ENCODE measurements around the gene FADS6.

FADS6 gene

DNA sequence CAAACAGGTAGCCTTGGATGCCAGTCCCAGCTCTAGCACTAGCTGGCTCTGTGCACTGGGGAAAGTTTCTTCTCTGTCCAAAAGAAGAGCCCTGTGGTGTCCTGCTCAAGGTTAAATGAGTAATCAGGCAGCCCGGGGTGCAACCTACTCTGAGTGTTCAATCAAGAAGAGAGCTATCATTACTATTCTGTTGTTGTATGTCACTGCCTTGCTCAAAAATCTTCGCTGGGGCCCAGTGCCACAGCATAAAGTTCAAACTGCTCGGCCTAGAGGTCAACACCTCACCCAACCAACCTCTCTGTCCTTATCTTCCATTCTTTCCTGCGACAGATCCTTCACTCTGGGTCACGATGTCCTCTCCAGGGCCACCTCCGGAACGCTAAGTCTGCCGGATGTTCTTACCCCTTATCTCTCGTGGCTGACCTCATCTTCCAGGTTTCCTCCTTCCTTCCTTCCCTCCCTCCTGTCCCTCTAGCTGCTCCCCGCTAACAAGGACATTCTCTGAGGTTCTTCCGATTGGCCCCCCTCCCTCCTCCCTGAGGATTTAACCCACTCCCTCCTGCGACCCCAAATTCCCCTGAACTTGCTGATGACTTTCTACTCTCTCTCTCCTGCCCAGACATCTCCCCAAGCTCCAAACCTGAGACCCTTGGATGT, 25.1 kb downstream of the FADS6 start:
- DNase-seq (ENCODE audit: low spot score), result no peak

GRCh38 chr17:74866198-74866835, 27.1 kb downstream of the FADS6 start:
- DNase-seq (ENCODE audit: low spot score), result no peak

- no peak for DNase-seq (ENCODE audit: low spot score)
Measured at GRCh38 chr17:74865504-74866197, 27.8 kb downstream of the FADS6 start.

GRCh38 chr17:74864866-74865395, 28.5 kb downstream of the FADS6 start:
- DNase-seq (ENCODE audit: low spot score), result peak; percentile 86

DNA sequence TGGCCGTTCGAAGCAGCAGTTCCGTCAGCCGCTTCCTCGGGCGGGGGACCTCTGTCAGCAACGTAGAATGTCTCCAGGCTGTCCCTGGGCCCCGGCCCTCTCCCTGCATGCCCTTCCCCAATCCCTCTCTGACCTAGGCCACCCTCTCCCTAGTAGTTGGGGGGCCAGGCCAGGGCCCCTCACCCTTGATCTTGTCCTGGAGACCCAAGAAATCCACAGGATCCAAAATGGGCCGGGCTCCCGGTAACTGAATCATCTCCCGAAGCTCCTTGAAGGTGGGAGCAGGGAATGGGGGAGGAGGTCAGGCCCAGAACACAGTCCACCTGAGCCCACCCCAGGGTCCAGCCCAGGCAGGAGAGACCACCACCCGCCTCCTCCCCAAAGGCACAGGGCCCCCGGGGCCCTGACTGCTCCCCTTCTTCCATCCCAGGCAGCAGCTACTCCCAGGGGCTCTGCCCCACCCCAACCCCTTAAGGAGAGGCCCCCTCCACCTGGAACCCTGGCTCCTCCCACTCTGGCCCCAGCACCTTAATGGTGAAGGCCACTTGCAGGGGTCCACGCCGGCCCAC, 29.1 kb downstream of the FADS6 start:
- DNase-seq (ENCODE audit: low spot score), result no peak

- DNase-seq (ENCODE audit: low spot score), result no peak
Measured at GRCh38 chr17:74863420-74864296, 29.8 kb downstream of the FADS6 start.

GRCh38 chr17:74862919-74863318, 30.5 kb downstream of the FADS6 start:
- DNase-seq (ENCODE audit: low spot score), result no peak

- peak; percentile 75 for DNase-seq (ENCODE audit: low spot score)
Measured at GRCh38 chr17:74862108-74862901, 31.1 kb downstream of the FADS6 start.

GRCh38 chr17:74861662-74862107, 31.7 kb downstream of the FADS6 start:
- no peak for DNase-seq (ENCODE audit: low spot score)

DNA sequence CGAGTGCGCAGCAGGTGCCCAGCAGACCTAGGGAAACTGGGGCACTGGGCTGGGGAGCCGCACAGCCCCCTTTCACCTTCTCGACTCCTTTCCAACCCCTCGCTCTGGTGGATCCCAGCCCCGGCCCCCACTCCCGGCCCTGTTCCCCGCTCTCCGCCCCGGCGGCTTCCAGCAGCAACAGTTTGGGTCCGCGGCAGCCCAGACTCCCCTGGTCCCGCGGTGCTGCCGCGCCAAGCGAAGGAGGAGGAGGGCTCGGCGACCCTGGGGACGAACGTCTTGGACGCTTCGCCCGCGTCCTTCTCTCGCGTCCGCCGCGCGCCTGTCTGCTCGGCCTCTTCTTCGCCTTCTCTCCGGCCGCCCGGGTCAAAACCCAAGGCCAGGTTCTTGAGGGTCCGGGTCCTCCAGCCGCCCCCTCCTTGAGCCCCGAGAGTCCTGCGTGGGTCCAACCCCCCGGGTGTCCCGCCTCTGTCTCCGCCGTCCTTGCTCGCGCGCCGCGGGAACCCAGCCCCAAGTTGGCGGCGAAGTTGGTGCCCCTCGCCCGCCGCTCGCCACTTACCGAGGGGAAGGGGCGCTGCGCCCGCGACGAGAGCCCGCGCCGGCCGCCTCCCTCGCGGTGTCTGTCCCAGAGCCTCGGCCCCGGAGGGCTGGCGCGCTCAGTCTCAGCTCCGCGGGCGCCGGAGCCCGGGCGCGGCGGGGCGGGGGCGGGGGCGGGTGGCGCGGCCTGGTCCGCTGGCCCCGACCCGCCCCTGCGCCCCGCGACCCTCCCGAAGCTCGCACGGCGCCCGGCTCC, 32.4 kb downstream of the FADS6 start:
- no peak for DNase-seq (ENCODE audit: low spot score)

DNA sequence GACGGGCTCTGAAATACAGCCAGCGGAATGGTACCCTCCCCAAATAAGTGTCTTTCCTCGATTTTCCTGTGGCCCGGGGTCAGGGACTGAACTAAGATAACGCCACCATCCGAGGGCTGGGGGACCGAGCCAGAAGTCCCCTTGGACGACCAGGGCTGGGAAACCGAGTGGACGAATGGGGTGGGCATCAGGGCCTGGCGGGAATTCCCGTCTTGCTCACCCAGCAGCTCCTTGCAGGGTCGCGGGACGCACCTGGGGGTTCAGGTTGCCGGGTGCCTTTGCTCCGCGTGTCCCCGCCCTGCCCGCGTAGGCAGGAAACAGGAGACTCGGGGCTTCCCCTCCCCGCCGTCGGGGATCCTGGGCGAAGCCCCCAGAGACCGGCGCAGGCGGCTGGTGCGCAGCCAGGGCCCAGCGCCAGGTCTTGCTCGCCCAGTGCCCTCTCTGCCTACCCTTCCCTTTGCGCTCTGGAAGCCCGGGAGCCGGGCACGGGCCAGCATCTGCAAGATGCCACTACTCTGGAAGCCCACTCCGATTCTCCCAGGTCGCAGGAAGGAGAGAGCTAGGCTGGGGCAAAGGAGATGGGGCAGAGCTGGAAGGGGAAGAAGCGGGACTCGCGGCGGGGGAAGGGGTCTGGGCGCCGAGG, 33.1 kb downstream of the FADS6 start:
- no peak for DNase-seq (ENCODE audit: low spot score)

DNA sequence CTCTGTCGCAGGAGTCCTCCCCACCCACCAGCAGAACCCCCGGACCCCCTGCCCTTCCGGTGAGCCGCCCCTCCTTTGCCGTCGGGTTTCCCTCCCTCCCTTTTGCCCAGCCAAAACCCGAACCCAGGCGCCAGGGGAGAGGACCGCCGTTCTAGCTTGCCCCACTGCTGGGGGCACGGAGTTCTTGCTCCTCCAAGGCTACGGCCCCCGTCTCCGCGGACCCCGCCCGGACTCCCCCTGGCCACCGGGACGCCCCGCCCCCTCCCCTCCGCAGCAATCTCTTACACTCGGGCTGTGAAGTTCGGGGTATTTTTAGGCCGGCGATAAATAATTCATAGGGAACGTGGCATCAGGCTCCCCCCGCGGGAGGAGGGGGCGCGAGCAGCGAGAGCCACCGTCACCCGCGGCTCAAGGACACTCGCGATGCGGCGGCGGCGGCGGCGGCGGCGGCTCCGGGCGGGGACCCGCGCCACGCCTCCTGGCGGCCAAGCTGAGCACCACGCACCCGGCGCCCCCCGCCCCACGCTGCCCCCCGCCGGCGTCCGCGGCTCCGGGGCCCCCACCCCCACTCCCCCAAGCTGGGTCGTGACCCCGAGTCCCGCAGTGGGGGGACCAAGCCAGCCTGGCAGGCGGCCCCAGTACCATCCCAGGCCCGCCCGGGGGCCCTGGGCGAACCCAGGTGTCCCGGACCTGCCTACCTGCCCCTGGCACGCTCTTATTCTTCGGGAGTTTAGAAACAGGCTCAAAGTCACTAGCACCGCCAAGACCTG, 33.8 kb downstream of the FADS6 start, which contains the start of gene GRIN2C:
TSS of gene GRIN2C (minus strand) at position 427 of the 770 bp plus-strand sequence. CDS start 4,793 bp downstream, outside the sequence.
- DNase-seq (ENCODE audit: low spot score), result peak; percentile 50

DNA sequence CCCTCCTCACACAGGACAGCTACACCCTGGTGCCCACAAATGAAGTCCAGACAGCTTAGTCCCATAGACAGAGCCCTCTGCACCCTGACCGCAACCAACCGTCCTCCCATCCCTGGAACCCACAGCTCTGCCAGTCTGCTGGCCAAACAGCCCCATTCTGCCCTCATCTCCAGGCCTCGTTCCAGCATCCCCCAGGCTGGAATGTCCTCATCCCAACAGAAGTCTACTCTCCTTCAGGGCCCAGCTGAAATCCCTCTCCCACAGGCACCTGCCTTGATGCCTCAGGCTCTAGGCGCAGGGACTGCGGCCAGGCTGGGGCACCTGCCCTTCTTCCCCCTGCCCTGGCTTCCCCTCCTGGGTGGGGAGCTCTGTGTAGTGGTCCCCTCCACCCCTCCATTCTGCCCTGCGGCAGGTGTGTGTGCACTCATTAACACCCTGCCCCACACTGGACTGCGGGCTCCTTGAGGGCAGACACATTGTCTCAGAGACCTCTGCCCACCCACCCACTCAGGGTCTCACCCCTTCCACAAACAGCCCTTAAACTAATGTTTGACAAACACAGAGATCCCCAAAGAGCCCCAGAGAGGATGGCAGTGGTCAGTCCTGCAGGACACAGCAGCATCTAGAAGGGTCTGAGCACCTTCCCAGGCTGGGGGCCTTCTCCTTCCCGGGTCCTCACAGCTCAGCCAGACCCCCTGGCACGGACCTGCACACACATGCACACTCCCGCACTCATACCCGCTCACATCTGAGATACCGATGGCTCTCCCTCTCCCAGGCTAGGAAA, 34.6 kb downstream of the FADS6 start:
- DNase-seq (ENCODE audit: low spot score), result peak; percentile 52

GRCh38 chr17:74857191-74857590, 36.2 kb downstream of the FADS6 start:
- DNase-seq (ENCODE audit: low spot score), result no peak

GRCh38 chr17:74856112-74856511, 37.3 kb downstream of the FADS6 start:
- no peak for DNase-seq (ENCODE audit: low spot score)

- no peak for DNase-seq (ENCODE audit: low spot score)
Measured at GRCh38 chr17:74855323-74855722, 38.1 kb downstream of the FADS6 start.

GRCh38 chr17:74854792-74855191, 38.6 kb downstream of the FADS6 start:
- no peak for DNase-seq (ENCODE audit: low spot score)

GRCh38 chr17:74853669-74854068, 39.8 kb downstream of the FADS6 start:
- DNase-seq (ENCODE audit: low spot score), result no peak
